ENCODE measurements around the gene TSPAN16.

The TSPAN16 gene

DNA sequence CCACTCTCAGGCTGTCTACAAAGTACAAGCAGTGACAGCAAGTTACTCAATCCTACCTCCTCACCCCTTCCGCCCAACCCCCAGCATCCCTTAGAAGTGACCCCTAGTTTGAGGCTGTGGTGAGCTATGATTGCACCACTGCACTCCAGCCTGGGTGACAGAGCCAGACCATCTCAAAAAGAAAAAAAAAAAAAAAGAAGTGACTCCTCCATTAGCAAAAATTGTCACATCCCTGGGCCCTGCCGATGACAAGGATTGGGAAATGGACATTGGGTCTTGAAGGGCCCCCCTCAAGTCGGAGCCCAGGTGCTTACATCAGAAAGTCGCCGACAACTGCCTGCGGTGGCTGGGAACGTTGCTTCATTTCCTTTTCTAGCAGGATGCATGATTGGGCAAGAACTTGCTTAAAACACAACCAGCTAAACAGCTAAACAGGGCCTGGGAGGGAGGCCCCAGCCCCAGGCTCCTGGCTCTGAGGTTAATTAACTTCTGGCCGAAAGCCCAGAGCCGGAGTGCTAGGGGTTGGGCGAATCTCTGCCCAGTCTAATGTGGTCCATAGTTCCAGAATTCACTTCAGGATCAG is 28.2 kb downstream of the TSPAN16 start (continued):
- TF ChIP-seq, protein P1, sequence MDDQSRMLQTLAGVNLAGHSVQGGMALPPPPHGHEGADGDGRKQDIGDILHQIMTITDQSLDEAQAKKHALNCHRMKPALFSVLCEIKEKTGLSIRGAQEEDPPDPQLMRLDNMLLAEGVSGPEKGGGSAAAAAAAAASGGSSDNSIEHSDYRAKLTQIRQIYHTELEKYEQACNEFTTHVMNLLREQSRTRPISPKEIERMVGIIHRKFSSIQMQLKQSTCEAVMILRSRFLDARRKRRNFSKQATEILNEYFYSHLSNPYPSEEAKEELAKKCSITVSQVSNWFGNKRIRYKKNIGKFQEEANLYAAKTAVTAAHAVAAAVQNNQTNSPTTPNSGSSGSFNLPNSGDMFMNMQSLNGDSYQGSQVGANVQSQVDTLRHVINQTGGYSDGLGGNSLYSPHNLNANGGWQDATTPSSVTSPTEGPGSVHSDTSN (CRISPR knock-in tag; IDR thresholded peaks at IDR 0.05), result no peak
- TF ChIP-seq ZNF843 (tag by site-specific recombination; IDR thresholded peaks at IDR 0.05) (no peak), KLF7 (tag by site-specific recombination; IDR thresholded peaks at IDR 0.05; ENCODE audit: borderline replicate concordance) (no peak), ZNF624 (tag by site-specific recombination; IDR thresholded peaks at IDR 0.05) (no peak), ZNF701 (tag by site-specific recombination; IDR thresholded peaks at IDR 0.05) (no peak), ZNF169 (tag by site-specific recombination; IDR thresholded peaks at IDR 0.05) (no peak), PRDM1 (tag by site-specific recombination; IDR thresholded peaks at IDR 0.05) (no peak), ZNF529 (tag by site-specific recombination; IDR thresholded peaks at IDR 0.05; ENCODE audit: insufficient replicate concordance) (no peak), ZNF571 (tag by site-specific recombination; IDR thresholded peaks at IDR 0.05) (no peak), MZF1 (tag by site-specific recombination; IDR thresholded peaks at IDR 0.05; ENCODE audit: borderline replicate concordance) (0 out of 2 replicates have a peak, but pooled peaks have one; percentile 18), ZBTB1 (tag by site-specific recombination; IDR thresholded peaks at IDR 0.05) (no peak), ZNF366 (tag by site-specific recombination; conservative IDR thresholded peaks at IDR 0.05) (no peak), ZNF324 (tag by site-specific recombination; IDR thresholded peaks at IDR 0.05) (0 out of 2 replicates have a peak, but pooled peaks have one; percentile 42), ZNF555 (tag by site-specific recombination; conservative IDR thresholded peaks at IDR 0.05) (no peak), ZNF426 (tag by site-specific recombination; IDR thresholded peaks at IDR 0.05) (no peak), ZNF707 (tag by site-specific recombination; IDR thresholded peaks at IDR 0.05) (no peak), BCL11A (tag by site-specific recombination; IDR thresholded peaks at IDR 0.05; ENCODE audit: low read depth) (no peak), MEIS1 (CRISPR knock-in tag; IDR thresholded peaks at IDR 0.05; ENCODE audit: borderline replicate concordance) (no peak), REST (tag by site-specific recombination; IDR thresholded peaks at IDR 0.05) (no peak), GLIS1 (tag by site-specific recombination; IDR thresholded peaks at IDR 0.05) (peak; percentile 20; the same call in 1 of the 2 replicates), ZNF404 (tag by site-specific recombination; IDR thresholded peaks at IDR 0.05) (no peak), SCRT1 (tag by site-specific recombination; IDR thresholded peaks at IDR 0.05; ENCODE audit: borderline replicate concordance) (no peak), ZNF132 (tag by site-specific recombination; IDR thresholded peaks at IDR 0.05; ENCODE audit: borderline replicate concordance) (no peak), SETDB1 (IDR thresholded peaks at IDR 0.05; ENCODE audit: insufficient read length, low read length) (no peak), SP7 (tag by site-specific recombination; IDR thresholded peaks at IDR 0.05) (peak; percentile 65; the same call in 1 of the 2 replicates), ZNF221 (tag by site-specific recombination; IDR thresholded peaks at IDR 0.05; ENCODE audit: borderline replicate concordance) (no peak), EGR2 (tag by site-specific recombination; IDR thresholded peaks at IDR 0.05; ENCODE audit: low read depth) (no peak), ZSCAN5A (tag by site-specific recombination; IDR thresholded peaks at IDR 0.05) (no peak)
- TF ChIP-seq, protein P2, sequence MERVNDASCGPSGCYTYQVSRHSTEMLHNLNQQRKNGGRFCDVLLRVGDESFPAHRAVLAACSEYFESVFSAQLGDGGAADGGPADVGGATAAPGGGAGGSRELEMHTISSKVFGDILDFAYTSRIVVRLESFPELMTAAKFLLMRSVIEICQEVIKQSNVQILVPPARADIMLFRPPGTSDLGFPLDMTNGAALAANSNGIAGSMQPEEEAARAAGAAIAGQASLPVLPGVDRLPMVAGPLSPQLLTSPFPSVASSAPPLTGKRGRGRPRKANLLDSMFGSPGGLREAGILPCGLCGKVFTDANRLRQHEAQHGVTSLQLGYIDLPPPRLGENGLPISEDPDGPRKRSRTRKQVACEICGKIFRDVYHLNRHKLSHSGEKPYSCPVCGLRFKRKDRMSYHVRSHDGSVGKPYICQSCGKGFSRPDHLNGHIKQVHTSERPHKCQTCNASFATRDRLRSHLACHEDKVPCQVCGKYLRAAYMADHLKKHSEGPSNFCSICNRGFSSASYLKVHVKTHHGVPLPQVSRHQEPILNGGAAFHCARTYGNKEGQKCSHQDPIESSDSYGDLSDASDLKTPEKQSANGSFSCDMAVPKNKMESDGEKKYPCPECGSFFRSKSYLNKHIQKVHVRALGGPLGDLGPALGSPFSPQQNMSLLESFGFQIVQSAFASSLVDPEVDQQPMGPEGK (tag by site-specific recombination; IDR thresholded peaks at IDR 0.05), result peak; percentile 91
- TF ChIP-seq, protein P3, sequence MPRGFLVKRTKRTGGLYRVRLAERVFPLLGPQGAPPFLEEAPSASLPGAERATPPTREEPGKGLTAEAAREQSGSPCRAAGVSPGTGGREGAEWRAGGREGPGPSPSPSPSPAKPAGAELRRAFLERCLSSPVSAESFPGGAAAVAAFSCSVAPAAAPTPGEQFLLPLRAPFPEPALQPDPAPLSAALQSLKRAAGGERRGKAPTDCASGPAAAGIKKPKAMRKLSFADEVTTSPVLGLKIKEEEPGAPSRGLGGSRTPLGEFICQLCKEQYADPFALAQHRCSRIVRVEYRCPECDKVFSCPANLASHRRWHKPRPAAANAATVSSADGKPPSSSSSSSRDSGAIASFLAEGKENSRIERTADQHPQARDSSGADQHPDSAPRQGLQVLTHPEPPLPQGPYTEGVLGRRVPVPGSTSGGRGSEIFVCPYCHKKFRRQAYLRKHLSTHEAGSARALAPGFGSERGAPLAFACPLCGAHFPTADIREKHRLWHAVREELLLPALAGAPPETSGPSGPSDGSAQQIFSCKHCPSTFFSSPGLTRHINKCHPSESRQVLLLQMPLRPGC (tag by site-specific recombination; IDR thresholded peaks at IDR 0.05), result no peak
- TF ChIP-seq, protein P4, sequence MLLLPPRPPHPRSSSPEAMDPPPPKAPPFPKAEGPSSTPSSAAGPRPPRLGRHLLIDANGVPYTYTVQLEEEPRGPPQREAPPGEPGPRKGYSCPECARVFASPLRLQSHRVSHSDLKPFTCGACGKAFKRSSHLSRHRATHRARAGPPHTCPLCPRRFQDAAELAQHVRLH (tag by site-specific recombination; IDR thresholded peaks at IDR 0.05), result no peak
